Measurements from ENCODE around the gene LITAF.

The LITAF gene

DNA sequence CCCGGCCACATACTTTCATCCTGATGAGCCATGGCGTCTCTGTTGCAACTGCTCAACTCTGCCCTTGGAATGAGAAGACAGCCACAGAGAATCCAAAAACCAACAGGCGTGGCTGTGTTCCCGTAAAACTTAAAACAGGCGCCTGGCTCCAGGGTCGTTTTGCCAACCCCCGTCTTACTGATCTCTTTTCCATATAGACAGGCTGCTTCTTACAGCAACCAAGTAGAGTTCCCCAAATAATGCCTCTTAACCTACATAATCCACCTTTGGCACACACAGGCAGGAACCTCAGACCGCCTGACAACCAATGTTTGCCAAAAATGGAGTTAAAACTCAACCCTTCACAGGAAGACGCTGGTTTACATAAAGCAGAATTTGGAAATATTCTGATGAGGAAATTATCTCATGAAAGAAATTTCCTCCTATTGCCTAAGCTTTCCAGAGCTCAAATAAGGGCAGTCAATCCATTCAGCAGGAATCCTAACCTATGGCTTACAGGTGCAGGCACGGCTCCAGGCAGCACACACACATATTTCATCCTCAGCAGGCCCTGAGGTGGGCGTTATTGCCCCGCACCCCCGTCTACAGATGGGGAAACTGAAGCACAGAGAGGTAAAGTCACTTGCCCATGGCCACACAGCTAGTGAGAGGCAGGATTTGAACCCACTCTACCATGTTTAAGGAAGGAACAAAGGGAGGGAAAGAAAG, 35.8 kb downstream of the LITAF start:
- no peak for DNase-seq (ENCODE audit: low read depth in 2 of 2)

DNA sequence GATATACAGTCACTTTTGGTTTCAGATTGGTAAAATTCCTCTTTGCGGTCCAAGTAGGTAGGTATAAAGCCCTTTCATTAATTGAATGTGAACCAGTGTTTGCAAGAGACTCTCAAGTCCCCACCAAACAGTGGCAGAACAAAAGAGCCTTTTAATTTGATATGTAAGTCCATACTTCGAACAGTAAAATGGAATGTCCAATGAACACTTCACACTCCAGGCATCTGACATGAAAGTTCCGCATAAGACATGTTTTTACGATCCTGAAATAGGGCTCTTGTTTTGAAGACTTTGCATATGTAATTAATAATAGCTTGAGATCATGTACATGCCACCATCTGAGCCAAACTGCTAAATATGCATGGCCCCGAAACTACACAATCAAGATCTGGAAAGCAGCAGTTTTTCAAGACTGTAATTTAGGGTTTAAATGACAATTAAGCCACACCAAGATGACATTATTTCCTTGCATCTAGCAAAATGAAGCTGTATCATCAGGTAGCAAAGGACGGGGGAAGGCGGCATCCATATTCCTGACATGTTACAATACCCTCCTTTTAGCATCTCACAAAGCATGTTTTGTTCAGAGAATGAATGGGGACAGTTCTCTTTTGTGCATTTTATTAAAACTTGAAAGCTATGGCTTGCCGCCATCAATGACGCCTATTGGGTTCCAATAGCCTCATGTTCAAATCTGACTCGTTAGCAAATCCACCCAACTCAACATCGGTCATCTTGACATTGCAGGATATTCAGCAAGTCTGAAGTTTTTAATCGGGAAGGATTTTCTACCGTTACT, 39.4 kb downstream of the LITAF start:
- no peak for DNase-seq (ENCODE audit: low read depth in 2 of 2)

DNA sequence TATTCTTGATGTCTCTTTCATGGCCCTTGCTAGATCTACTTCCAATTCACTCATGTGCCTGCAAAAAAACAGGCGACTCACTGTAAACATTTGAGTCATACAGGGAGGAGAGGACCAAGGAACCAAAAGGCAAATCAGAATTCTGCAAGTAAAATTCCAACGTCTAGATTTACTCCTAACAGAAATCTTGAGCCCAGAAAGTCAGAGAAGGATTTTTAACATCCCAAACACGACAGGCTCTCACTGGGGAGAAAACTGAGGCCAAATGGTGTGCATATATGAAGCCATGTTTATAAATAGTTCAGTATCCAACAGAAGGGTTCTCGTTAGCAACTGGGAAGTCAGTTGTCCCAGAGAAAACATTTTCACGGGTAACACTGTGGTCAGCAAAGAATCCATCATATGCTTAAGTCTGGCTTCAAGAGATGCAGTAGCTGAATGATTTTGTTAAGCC, 40.1 kb downstream of the LITAF start:
- DNase-seq (ENCODE audit: low read depth in 2 of 2), result no peak

DNA sequence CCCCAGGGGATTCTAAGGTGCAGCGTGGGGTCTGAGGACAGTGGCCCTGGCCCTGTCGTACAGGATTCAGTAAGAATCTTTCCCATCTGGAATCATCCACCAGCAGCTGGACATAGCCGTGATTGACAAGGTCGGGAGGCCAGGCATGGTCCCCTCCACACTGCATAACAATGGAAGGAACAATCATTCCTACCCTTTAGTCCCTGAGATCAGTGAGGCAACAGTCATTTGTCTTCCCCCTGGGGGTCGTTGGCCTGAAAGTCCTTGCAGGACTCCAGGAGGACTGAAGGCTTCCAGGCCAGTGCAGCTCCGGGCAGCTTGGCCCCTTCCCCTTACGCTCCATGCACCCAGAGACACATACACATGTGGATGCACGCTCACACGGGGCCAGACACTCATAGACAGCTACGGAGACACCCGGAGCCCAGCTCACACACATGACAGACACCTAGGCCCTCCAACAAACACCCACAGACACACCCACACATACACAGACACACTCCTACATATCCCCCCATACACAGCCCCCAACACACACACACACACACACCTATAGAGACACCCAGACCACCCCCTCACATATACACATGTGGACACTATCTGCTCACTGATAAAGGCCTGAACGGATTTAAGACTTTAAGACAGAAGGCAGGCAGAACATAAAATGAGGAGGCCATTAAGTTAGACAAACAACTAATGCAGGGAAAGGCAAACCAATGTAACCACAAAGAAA, 42.9 kb downstream of the LITAF start:
- no peak for DNase-seq (ENCODE audit: low read depth in 2 of 2)

DNA sequence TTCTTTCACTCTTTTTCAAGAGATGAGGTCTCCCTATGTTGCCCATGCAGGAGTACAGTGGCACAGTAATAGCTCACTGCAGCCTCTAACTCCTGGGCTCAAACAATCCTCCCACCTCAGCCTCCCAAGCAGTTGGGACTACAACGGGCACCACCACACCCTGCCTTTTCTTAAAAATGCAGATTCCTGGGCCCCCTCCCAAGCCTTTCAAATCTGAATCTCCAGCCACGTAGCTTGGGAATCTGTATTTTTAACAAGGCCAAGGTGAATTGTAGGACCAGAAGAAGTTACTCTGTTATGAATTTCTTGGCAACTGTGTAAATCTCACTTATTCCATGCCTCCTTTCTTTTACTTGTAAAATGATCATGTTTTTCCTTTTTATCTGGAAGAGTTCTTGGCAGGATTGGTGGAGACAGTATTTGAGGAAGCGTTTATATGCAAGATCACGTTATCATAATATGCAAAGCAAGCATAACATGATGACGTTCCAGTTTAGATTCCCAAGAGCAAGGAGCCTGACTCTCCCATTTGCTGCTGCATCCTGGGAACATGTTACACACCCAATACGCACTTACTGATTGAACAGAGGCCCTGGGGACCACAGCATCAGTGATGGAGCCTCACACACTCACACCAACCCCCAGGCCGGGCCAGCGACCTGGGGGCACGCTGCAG, 44.5 kb downstream of the LITAF start:
- no peak for DNase-seq (ENCODE audit: low read depth in 2 of 2)

DNA sequence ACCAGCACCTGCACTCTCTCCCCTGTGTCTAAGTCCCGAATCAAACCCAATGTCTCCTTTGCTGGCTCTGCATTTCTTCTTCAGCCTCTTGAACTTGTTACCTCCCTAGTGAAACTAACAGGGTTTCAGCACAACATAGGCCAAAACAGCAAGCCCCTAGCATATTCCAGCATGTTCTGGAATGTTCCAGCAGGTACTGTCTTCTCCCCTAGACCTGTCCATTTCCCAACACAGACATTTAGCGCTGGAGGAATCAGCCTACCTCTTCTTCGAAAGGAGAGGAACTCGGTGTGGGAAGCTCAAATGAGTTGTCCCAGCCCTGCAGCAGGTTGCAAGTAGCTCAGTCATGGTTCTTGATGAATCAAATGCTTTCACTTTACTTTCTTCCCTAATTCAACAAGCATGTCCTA, 47.1 kb downstream of the LITAF start:
- no peak for DNase-seq (ENCODE audit: low read depth in 2 of 2)

DNA sequence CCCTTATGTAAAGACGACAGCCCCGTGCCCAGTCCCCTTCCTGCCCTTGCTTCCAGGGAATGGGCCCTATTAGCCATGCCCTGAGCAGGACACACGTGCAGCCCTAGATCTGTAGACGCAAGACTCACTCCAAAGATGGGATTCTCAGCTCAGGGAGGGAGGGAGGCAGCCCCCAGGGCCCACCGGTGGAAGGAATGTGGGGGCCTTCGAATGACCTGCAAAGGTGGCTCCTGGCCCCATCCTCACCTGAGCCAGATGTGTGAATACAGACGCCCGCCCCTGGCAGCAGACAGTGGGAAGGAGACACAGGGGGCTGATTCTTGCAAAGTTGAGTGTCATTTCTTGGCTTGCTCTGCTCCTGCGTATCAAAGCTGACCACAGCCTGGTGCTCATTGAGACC, 47.8 kb downstream of the LITAF start:
- no peak for DNase-seq (ENCODE audit: low read depth in 2 of 2)

DNA sequence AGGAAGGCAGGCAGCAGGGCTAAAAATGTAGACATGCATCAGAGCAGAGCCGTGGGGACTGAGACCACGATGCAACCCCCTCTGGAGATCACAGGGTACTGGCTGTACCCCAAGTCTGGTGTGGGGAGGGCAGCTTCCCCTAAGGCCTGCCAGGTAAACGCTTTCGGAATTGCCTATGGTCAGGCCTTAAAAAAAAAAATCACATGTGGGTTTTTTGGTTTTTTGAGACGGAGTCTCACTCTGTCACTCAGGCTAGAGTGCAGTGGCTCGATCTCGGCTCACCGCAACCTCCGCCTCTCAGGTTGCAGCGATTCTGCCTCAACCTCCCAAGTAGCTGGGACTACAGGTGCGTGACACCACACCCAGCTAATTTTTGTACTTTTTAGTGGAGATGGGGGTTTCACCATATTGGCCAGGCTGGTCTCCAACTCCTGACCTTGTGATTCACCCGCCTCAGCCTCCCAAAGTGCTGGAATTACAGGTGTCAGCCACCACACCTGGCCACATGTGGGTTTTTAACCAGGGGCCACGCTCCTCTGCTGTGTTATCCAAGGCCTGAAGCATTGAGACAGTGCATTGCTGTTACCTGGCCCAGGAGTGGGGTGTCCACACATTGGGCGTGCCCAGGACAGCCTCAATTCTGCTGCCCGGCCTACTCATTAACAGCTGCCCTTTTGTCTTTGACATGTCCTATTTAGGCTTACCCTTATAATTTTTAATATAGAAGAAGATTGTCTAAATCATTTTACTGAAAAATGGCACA, 50.4 kb downstream of the LITAF start:
- no peak for DNase-seq (ENCODE audit: low read depth in 2 of 2)

DNA sequence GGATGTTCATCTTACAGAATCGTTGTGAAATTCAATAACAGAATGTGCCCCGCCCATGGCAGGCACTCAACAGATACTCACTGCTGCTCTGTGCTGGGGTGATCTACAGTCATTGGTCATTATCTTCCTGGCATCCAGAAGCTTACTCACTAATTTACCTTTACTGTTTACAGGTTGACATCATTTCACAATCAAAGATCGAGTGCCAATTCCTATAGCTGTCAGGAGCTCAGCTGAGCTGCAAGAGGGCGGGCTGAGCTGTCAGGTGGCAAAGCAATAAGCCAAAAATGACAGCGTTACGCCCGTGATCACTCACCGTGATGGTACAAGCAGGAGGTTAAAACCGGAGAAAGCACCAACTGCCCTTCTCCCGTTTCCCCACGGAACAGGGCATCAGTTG, 51.2 kb downstream of the LITAF start:
- DNase-seq (ENCODE audit: low read depth in 2 of 2), result no peak

DNA sequence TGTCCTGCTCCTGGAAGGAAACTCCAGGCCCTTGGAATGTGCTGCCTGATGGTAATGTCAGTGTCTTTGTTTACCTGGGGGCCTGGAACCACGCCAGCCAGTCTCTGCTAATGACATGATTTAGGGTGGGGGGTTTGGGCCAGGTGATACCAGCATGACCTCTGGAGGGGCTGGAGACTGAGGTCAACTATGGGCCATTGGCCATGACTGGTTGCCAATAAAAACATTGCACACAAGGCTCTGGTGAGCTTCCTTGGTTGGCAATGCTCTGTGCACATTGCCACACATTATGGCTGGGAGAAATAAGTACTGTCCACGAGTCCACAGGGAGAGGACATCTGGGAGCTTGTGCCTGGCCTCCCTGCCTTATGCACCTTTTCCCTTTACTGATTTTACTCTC, 52.5 kb downstream of the LITAF start:
- DNase-seq (ENCODE audit: low read depth in 2 of 2), result no peak

DNA sequence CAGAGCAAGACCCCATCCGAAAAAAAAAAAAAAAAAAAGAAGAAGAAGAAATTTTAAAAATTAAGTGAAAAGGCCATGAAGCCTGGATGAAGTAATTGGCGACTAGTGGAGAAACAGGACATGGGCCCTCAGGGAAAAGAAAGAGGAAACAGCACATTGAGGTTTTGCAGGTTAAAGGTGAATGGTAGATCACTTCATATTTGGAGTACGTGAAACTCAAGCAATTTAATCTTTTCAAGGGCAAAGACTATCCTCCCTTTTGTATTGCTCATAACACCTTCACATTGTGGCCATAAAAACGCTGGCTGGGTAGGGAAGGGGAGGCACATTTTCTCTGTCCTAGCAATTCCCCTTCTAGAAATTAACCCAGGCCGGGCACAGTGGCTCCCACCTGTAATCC, 53.1 kb downstream of the LITAF start:
- no peak for DNase-seq (ENCODE audit: low read depth in 2 of 2)

DNA sequence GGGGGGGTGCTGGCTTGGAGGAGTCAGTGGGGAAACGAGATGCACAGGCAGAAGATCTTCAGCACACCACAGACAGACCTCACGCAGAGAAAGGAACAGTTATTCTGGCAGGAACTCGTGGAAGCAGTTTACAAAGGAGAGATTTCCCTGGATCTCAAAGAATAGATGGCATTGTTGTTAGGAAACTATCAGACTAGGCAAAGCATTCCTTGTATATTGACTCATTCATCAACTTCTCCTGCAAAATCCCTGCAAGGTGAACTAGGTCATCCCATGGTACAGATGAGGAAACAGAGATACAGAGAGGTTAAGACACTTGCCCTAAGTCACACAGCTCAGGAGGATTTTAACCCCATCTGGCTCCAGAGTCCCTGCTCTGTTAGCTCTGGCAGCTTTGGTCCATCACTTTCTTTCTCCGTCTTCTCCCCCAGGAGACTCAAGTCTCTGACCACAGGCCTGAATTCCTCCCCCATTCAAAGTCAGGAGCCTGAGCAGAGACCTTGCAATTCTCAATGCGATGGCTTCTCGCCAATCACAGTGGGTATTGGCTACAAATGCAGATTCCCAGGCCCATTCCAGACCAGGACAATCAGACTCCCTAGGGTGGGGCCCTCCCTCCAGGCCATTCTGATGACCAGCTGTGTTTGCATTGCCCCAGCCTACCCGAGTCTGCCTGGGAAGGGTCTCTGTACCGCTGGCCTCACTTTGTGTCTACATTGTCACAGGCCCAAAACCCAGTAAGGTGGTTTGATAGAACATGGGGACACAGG, 56.4 kb downstream of the LITAF start:
- DNase-seq (ENCODE audit: low read depth in 2 of 2), result no peak

DNA sequence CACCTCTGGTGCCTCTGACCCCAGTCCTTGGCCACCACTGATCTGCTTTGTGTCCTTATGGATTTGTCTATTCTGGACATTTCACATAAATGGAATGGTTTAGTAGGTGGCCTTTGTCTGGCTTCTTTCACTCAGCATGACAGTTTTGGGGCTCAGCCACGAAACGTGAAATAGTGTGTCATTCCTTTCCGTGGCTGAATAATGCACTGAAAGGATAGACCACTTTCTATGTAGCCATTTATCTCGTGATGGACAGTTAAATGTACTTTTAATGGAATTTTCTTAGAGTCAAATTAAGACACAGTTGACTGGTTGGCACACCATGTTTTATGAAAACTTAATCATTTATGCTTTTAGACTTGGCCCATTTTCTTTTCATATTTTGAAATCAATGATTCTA, 57.4 kb downstream of the LITAF start:
- no peak for DNase-seq (ENCODE audit: low read depth in 2 of 2)

DNA sequence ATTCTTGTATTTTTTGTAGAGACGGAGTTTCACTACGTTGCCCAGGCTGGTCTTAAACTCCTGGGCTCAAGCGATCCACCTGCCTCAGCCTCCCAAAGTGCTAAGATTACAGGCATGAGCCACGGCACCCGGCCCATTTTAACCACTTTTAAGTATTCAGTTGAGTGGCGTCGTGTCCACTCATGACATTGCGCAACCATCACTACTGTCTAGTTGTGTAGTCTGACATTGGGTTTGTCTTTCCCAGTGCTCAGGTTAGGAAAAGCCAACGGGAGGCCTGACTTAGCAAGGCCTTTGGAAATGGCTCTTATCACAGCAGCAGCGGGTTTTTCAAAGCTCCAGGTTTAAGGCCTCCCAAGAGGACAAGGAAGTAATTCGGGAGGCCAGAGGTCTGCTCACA, 58.7 kb downstream of the LITAF start:
- no peak for DNase-seq (ENCODE audit: low read depth in 2 of 2)

DNA sequence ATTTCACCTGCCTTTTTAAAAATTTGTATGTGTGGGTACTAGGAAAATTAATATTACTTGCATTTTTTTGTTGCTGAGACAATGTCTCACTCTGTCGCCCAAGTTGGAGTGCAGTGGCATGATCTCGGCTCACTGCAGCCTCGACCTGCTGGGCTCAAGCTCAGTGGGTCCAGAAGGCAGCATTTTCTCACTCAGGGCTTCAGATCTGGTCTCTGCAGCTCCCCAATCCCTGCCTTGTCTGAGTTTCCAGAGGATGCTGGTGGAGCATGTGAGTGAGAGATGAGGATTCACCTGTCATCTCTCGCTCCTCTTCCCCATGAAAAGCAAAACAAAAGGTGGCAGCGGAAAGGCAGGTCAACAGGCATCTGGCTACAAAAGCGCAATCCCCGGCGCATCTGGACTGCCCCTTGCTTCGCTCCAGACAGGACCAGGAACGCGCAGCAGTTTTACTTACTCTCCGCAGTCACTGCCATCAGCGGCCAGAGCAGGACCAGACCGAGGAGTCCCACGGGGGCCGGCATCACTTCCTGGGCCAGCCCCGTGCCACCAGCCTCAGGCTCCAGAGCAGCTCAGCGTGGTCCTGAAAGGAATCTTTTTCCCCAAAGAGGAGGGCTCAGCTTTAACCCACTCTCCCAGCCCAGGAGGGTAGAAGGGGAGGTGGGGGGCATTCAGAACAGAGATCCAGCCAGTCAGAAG, 59.9 kb downstream of the LITAF start:
- no peak for DNase-seq (ENCODE audit: low read depth in 2 of 2)

DNA sequence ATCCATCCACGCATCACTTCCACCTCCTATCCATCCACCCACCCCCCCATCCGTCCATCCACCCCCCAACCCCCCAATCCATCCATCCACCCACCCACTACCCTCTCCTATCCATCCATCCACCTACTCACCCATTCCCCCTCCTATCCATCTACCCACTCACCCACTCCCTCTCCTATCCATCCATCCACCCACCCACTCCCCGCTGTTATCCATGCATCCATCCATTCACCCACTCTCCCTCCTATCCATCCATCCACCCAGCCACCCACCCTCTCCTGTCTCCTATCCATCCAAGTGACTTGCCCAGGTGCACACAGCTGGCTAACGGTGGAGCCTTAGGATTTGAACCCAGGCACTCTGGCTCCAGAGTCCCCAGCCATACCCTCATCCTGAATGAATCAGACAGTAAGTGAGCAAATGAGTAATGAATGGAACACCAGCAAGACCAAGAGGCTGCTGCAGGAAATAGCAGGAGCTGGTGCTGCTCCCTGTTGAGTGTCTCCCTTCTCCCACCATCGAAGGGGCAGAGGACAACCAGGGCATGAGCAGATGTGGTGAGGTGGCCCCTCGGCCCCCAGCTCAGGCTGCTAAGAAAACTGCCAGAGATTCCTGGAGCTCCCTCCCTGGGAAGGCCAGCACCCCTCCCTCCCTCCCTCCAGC, 62.5 kb downstream of the LITAF start:
- no peak for DNase-seq (ENCODE audit: low read depth in 2 of 2)

DNA sequence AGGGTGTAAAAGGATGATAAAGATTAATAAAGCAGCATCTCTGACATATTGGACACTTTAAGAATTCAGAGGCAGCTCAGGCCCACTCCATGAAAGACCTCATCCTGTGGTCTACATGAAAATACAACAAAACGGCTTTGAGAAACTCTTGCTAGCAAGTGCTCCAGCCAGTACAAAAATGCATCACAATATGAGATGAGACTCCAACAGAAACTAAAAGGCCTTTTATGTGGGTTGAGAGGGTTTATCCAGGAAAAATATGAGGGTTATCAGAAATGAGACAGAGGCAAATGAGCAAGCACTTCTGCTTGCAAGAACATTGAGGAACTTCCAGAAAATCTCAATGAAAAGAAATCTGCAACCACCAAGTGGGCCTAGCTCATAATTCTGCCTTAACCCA, 65.7 kb downstream of the LITAF start:
- no peak for DNase-seq (ENCODE audit: low read depth in 2 of 2)

DNA sequence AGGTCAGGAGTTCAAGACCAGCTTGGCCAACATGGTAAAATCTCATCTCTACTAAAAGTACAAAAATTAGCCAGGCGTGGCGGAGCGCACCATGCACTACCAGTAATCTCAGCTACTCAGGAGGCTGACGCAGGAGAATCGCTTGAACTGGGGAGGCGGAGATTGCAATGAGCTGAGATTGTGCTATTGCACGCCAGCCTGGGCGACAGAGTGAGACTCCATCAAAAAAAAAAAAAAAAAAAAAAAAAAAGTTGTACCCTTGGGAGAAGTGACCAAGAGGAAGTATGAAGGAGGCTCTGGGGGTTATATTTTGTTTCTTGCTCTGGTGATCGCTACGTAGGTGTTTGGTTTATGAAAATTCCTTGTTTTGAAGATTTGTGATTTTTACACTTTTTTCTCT, 66.3 kb downstream of the LITAF start:
- DNase-seq (ENCODE audit: low read depth in 2 of 2), result no peak

DNA sequence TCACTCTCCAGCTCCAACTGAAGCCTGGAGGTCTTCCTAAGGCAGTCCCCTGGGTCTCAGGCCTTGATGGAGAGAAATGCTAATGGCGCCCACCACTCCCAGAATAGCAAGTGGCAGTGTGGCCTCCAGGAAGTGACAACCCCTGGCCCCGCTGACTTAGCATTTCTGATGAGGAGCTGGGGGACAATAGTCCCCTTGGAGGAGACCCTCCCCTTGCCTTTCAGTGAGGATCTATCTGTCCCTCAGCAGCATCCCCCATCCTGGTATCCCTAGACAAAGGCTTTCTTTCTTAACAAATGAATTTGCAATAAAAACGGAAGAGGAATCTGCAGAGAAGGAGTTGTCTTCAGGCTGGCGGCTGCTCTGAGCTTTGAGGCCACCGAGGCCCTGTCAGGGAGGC, 68.8 kb downstream of the LITAF start:
- no peak for DNase-seq (ENCODE audit: low read depth in 2 of 2)
